IMR-90 (cell line): ENCODE results near the gene VMAC. TPM values are rescaled to one million over a fixed set of nuclear protein-coding genes. Genes with fewer than 3 reads are reported as not detected.

Experiments
- ATAC-seq: fragments of 200-7000 bp; cut with Tn5 transposase; 2 replicates; pipeline ENCODE4 v1.9.1; 2020; ENCODE audit warnings: low read depth, mild to moderate bottlenecking, moderate library complexity
- BruUV-seq: library from RNA; stranded (reverse); fragments of 400-500 nt; replicated peaks from 2 replicates; lab custom pipeline; 2021; lab: Mats Ljungman, UMichigan
- CTCF ChIA-PET: fragments of 300-600 bp; formaldehyde crosslinking; extraction: SDS; loops from one replicate; lab custom pipeline; 2021; ENCODE audit warnings: antibody characterized with exemption; lab: Yijun Ruan, JAX
- POLR2A ChIA-PET: fragments of 300-600 bp; sonication (Branson Sonifier 250); formaldehyde crosslinking; loops from one replicate; lab custom pipeline; 2022; ENCODE audit warnings: antibody characterized with exemption; ENCODE audit not compliant: unreplicated experiment; lab: Charles Lee
- DNase-seq: peaks from one replicate; pipeline ENCODE4 v3.0.0; 2013
- H2AFZ ChIP-seq: replicated peaks from 2 replicates; pipeline ENCODE3; 2013; ENCODE audit warnings: low read length, mild to moderate bottlenecking; ENCODE audit not compliant: poor library complexity
- H2AK5ac ChIP-seq: 2 replicates; pipeline ENCODE4 v1.6.1; 2013; ENCODE audit warnings: low read depth, low read length, inconsistent platforms
- H2AK9ac ChIP-seq: replicated peaks from 2 replicates; pipeline ENCODE3; 2013; ENCODE audit warnings: mild to moderate bottlenecking, low read depth, low read length, moderate library complexity; ENCODE audit not compliant: poor library complexity
- H2BK120ac ChIP-seq: 2 replicates; pipeline ENCODE4 v1.6.1; 2013; ENCODE audit warnings: low read depth, low read length, inconsistent platforms
- H2BK15ac ChIP-seq: 3 replicates; pipeline ENCODE4 v1.6.1; 2013; ENCODE audit warnings: low read depth, low read length, inconsistent platforms
- H2BK20ac ChIP-seq: 2 replicates; pipeline ENCODE4 v1.6.1; 2013; ENCODE audit warnings: low read depth, mild to moderate bottlenecking, inconsistent platforms, low read length, moderate library complexity
- H2BK5ac ChIP-seq: 2 replicates; pipeline ENCODE4 v1.6.1; 2013; ENCODE audit warnings: mild to moderate bottlenecking, low read depth, low read length, inconsistent platforms; ENCODE audit not compliant: poor library complexity, severe bottlenecking
- H3K14ac ChIP-seq: replicated peaks from 2 replicates; pipeline ENCODE4 v1.6.1; 2013; ENCODE audit warnings: low read depth, low read length, inconsistent platforms
- H3K18ac ChIP-seq: 2 replicates; pipeline ENCODE4 v1.6.1; 2013; ENCODE audit warnings: low read depth, low read length, control low read depth
- H3K23ac ChIP-seq: 2 replicates; pipeline ENCODE4 v1.6.1; 2013; ENCODE audit warnings: low read depth, low read length, inconsistent platforms
- H3K27ac ChIP-seq: 2 replicates; pipeline ENCODE4 v1.5.1; 2013; ENCODE audit warnings: mild to moderate bottlenecking, control low read depth, low read length; ENCODE audit not compliant: insufficient read depth
- H3K27me3 ChIP-seq: 2 replicates; pipeline ENCODE4 v1.6.1; 2013; ENCODE audit warnings: low read length; ENCODE audit not compliant: control insufficient read depth, insufficient read depth
- H3K36me3 ChIP-seq: 2 replicates; pipeline ENCODE4 v1.6.1; 2013; ENCODE audit warnings: low read length, mixed read lengths; ENCODE audit not compliant: control insufficient read depth, insufficient read depth
- H3K4ac ChIP-seq: 2 replicates; pipeline ENCODE4 v1.6.1; 2013; ENCODE audit warnings: low read depth, low read length, inconsistent platforms
- H3K4me1 ChIP-seq: 2 replicates; pipeline ENCODE4 v1.6.1; 2013; ENCODE audit warnings: low read length, mixed read lengths; ENCODE audit not compliant: control insufficient read depth, insufficient read depth
- H3K4me2 ChIP-seq: 2 replicates; pipeline ENCODE4 v1.6.1; 2013; ENCODE audit warnings: low read depth, mild to moderate bottlenecking, control low read depth, low read length, moderate library complexity
- H3K4me3 ChIP-seq: 2 replicates; pipeline ENCODE4 v1.5.1; 2013; ENCODE audit warnings: low read depth, mild to moderate bottlenecking, control low read depth, low read length, moderate library complexity; ENCODE audit not compliant: insufficient read depth
- H3K56ac ChIP-seq: 2 replicates; pipeline ENCODE4 v1.6.1; 2013; ENCODE audit warnings: low read length, inconsistent platforms; ENCODE audit not compliant: insufficient read depth; ENCODE audit errors: extremely low read depth
- H3K79me1 ChIP-seq, 2 experiments: 2 replicates each; pipeline ENCODE4 v1.6.1; 2013; ENCODE audit warnings: low read length in 2 of 2, inconsistent platforms in 1 of 2, low read depth in 1 of 2
- H3K9ac ChIP-seq: 2 replicates; pipeline ENCODE4 v1.6.1; 2013; ENCODE audit warnings: low read depth, low read length, control low read depth
- H3K9me1 ChIP-seq: 2 replicates; pipeline ENCODE4 v1.6.1; 2013; ENCODE audit warnings: low read length, inconsistent platforms; ENCODE audit not compliant: insufficient read depth
- H3K9me3 ChIP-seq: 2 replicates; pipeline ENCODE4 v1.6.1; 2013; ENCODE audit warnings: low read length; ENCODE audit not compliant: control insufficient read depth, insufficient read depth
- H4K20me1 ChIP-seq: 2 replicates; pipeline ENCODE4 v1.6.1; 2013; ENCODE audit warnings: low read length, inconsistent platforms; ENCODE audit not compliant: insufficient read depth
- H4K5ac ChIP-seq: 2 replicates; pipeline ENCODE4 v1.6.1; 2013; ENCODE audit warnings: mild to moderate bottlenecking, low read depth, low read length, control low read depth
- H4K8ac ChIP-seq, 2 experiments: 2 replicates each; pipeline ENCODE4 v1.6.1; 2013; ENCODE audit warnings: low read depth in 2 of 2, low read length in 2 of 2, control low read depth in 1 of 2, inconsistent platforms in 1 of 2
- H4K91ac ChIP-seq: 2 replicates; pipeline ENCODE4 v1.6.1; 2013; ENCODE audit warnings: low read depth, low read length, inconsistent platforms; ENCODE audit not compliant: insufficient read depth
- RFX5 ChIP-seq: IDR thresholded peaks from 2 replicates; pipeline ENCODE4 v1.8.0; 2012; ENCODE audit warnings: low read depth, mild to moderate bottlenecking, low read length, moderate library complexity
- WGBS, 2 experiments: methylation state at CpG; one replicate each; pipeline versions ENCODE4 v1.1.5 to v1.1.7; 2013; ENCODE audit warnings: missing lambda C conversion rate in 2 of 2; ENCODE audit not compliant: insufficient read length in 1 of 2; ENCODE audit errors: extremely low coverage in 2 of 2; 5-methylcytosine and 5-hydroxymethylcytosine counted together
- dilution Hi-C: fragments of 300-500 bp; cut with HindIII; formaldehyde crosslinking; loops from one replicate; pipeline ENCODE4 v1.14.3; 2018; ENCODE audit warnings: low sequenced_read_pairs; ENCODE audit not compliant: unreplicated experiment
- in situ Hi-C: fragments of 300-500 bp; cut with MboI; formaldehyde crosslinking; loops from 3 replicates; pipeline ENCODE4 v1.14.3; 2019; ENCODE audit warnings: low sequenced_read_pairs, inconsistent platforms, mixed read lengths
- intact Hi-C: fragments of 100-400 bp; cut with micrococcal nuclease; formaldehyde crosslinking; loops from 2 replicates; pipeline ENCODE4 v1.10.0; 2022
- polyA plus RNA-seq, 3 experiments: library from polyadenylated mRNA; depleted of rRNA; stranded (reverse); fragments of >200 nt; gene quantifications; 2 replicates each; pipeline ENCODE4 v1.2.3, GENCODE V29; 2012; ENCODE audit warnings: low replicate concordance in 1 of 3
- total RNA-seq: library from RNA; depleted of rRNA; stranded (reverse); fragments of >200 nt; gene quantifications from 2 replicates; pipeline ENCODE4 v1.2.3, GENCODE V29; 2012

The VMAC gene
- total and polyA plus RNA-seq, 2 of the 4 experiments (the other 2 are of a cell fraction) = 1.4 to 3.1 TPM

- Histone ChIP-seq H3K4me3 (no peak overlapping the region), H3K27me3 (no peaks in the 10 kb centered on the region), H3K27ac (no peak overlapping the region), H2AFZ (no peak overlapping the region), H3K14ac (no peak overlapping the region), H4K91ac (no peak overlapping the region), H2BK20ac (no peak overlapping the region), H3K4me1 (peaks cover 8% of the 10 kb centered on the region), H3K56ac (no peak overlapping the region), H3K23ac (no peak overlapping the region), H2BK120ac (no peak overlapping the region), H3K18ac (no peak overlapping the region), H3K79me1 (peaks cover 7 to 22% of the 10 kb centered on the region in 2 experiments; a peak in 3 of 4 replicates), H2BK5ac (no peak overlapping the region), H3K36me3 (peaks cover 22% of the 10 kb centered on the region; the same call in 1 of the 2 replicates), H2BK15ac (no peak overlapping the region), H3K9me1 (no peaks in the 10 kb centered on the region), H3K4ac (no peak overlapping the region), H4K5ac (no peak overlapping the region), H4K8ac (no peak overlapping the region), H3K4me2 (no peak overlapping the region), H4K20me1 (peaks cover 34% of the 10 kb centered on the region), H3K9ac (no peak overlapping the region), H2AK5ac (no peak overlapping the region), H2AK9ac (no peak overlapping the region), H3K9me3 (no peaks in the 10 kb centered on the region)
- CTCF ChIA-PET = no interaction called here
- DNase-seq (no peak), ATAC-seq (no peak)
- in situ Hi-C loops = no loop called here
- POLR2A ChIA-PET = no interaction called here
- BruUV-seq = no TSS peak
- 87% methylated on average over 9 of the region's 15 CpGs; no CpG with 5 or more reads in 1 of the 2 experiments for WGBS, 2 experiments
- no peak for TF ChIP-seq RFX5
- intact Hi-C loops = no loop called here
- dilution Hi-C loops = no loop called here
Observed at GRCh38 chr19:5895409-5895808, 9.3 kb upstream of the VMAC start.
